Measurements from ENCODE around the gene PDGFRB.

GRCh38 chr5:150068071-150068470 is 87.6 kb downstream of the PDGFRB start:
- TF ChIP-seq EP300 (IDR thresholded peaks at IDR 0.05) (no peak), POLR2A (IDR thresholded peaks at IDR 0.05) (no peak), CTCF (IDR thresholded peaks at IDR 0.05) (no peak)
